ENCODE measurements around the gene ADISSP.

DNA sequence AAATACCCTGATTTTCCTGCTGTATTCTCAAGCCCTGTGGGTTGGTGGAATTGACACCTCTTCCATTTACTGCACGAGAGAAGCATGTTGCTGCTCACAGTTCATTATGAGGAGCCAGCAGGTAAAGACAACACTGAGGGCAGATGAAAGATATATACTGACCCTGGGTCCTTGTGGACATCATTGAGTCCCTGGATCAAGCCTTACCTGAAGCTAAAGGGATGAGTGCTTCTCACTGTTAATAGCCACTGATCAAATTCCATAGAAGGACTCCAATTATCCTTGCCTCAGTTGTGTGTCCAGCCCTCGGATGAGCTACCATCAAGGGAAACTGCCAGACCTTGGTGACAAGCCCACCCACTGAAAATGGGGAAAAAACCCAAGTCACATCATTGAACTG is 47.5 kb downstream of the ADISSP start:
- TF ChIP-seq EZH2 (IDR thresholded peaks at IDR 0.05; ENCODE audit: borderline replicate concordance, low read depth, low read length, severe bottlenecking) = no peak
- no peak for TF ChIP-seq MYC (IDR thresholded peaks at IDR 0.05; ENCODE audit: low read depth, low read length)
- TF ChIP-seq, protein P1, sequence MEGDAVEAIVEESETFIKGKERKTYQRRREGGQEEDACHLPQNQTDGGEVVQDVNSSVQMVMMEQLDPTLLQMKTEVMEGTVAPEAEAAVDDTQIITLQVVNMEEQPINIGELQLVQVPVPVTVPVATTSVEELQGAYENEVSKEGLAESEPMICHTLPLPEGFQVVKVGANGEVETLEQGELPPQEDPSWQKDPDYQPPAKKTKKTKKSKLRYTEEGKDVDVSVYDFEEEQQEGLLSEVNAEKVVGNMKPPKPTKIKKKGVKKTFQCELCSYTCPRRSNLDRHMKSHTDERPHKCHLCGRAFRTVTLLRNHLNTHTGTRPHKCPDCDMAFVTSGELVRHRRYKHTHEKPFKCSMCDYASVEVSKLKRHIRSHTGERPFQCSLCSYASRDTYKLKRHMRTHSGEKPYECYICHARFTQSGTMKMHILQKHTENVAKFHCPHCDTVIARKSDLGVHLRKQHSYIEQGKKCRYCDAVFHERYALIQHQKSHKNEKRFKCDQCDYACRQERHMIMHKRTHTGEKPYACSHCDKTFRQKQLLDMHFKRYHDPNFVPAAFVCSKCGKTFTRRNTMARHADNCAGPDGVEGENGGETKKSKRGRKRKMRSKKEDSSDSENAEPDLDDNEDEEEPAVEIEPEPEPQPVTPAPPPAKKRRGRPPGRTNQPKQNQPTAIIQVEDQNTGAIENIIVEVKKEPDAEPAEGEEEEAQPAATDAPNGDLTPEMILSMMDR (IDR thresholded peaks at IDR 0.05; ENCODE audit: extremely low read depth in 1 of 2, insufficient read depth in 1 of 2, low read depth in 1 of 2, low read length in 2 of 2) = no peak
- TF ChIP-seq POLR2A (IDR thresholded peaks at IDR 0.05; ENCODE audit: low read depth, low read length) = no peak
- TF ChIP-seq MAX (IDR thresholded peaks at IDR 0.05; ENCODE audit: insufficient read depth, insufficient read length) = no peak
- TF ChIP-seq POLR2AphosphoS5 (IDR thresholded peaks at IDR 0.05; ENCODE audit: insufficient read depth, low read depth, low read length) = no peak
- no peak for TF ChIP-seq JUN (IDR thresholded peaks at IDR 0.05; ENCODE audit: borderline replicate concordance, insufficient read depth, insufficient read length, low read depth)
- TF ChIP-seq FOS (IDR thresholded peaks at IDR 0.05; ENCODE audit: borderline replicate concordance, insufficient read depth, low read length) = no peak

Measured in endothelial cell of umbilical vein (primary cell).